IMR-90 (cell line): ENCODE measurements around the gene IGSF3. TPM values are rescaled to one million over a fixed set of nuclear protein-coding genes. Genes with fewer than 3 reads are reported as not detected.

ENCODE experiments used
- ATAC-seq: fragments of 200-7000 bp; cut with Tn5 transposase; 2 replicates; pipeline ENCODE4 v1.9.1; 2020; ENCODE audit warnings: low read depth, mild to moderate bottlenecking, moderate library complexity
- BruUV-seq: library from RNA; stranded (reverse); fragments of 400-500 nt; replicated peaks from 2 replicates; lab custom pipeline; 2021; lab: Mats Ljungman, UMichigan
- CTCF ChIA-PET: fragments of 300-600 bp; formaldehyde crosslinking; extraction: SDS; loops from one replicate; lab custom pipeline; 2021; ENCODE audit warnings: antibody characterized with exemption; lab: Yijun Ruan, JAX
- POLR2A ChIA-PET: fragments of 300-600 bp; sonication (Branson Sonifier 250); formaldehyde crosslinking; loops from one replicate; lab custom pipeline; 2022; ENCODE audit warnings: antibody characterized with exemption; ENCODE audit not compliant: unreplicated experiment; lab: Charles Lee
- DNase-seq: peaks from one replicate; pipeline ENCODE4 v3.0.0; 2013
- H2AFZ ChIP-seq: replicated peaks from 2 replicates; pipeline ENCODE3; 2013; ENCODE audit warnings: low read length, mild to moderate bottlenecking; ENCODE audit not compliant: poor library complexity
- H2AK5ac ChIP-seq: 2 replicates; pipeline ENCODE4 v1.6.1; 2013; ENCODE audit warnings: low read depth, low read length, inconsistent platforms
- H2AK9ac ChIP-seq: replicated peaks from 2 replicates; pipeline ENCODE3; 2013; ENCODE audit warnings: mild to moderate bottlenecking, low read depth, low read length, moderate library complexity; ENCODE audit not compliant: poor library complexity
- H2BK120ac ChIP-seq: 2 replicates; pipeline ENCODE4 v1.6.1; 2013; ENCODE audit warnings: low read depth, low read length, inconsistent platforms
- H2BK15ac ChIP-seq: 3 replicates; pipeline ENCODE4 v1.6.1; 2013; ENCODE audit warnings: low read depth, low read length, inconsistent platforms
- H2BK20ac ChIP-seq: 2 replicates; pipeline ENCODE4 v1.6.1; 2013; ENCODE audit warnings: low read depth, mild to moderate bottlenecking, inconsistent platforms, low read length, moderate library complexity
- H2BK5ac ChIP-seq: 2 replicates; pipeline ENCODE4 v1.6.1; 2013; ENCODE audit warnings: mild to moderate bottlenecking, low read depth, low read length, inconsistent platforms; ENCODE audit not compliant: poor library complexity, severe bottlenecking
- H3K14ac ChIP-seq: replicated peaks from 2 replicates; pipeline ENCODE4 v1.6.1; 2013; ENCODE audit warnings: low read depth, low read length, inconsistent platforms
- H3K18ac ChIP-seq: 2 replicates; pipeline ENCODE4 v1.6.1; 2013; ENCODE audit warnings: low read depth, low read length, control low read depth
- H3K23ac ChIP-seq: 2 replicates; pipeline ENCODE4 v1.6.1; 2013; ENCODE audit warnings: low read depth, low read length, inconsistent platforms
- H3K27ac ChIP-seq: 2 replicates; pipeline ENCODE4 v1.5.1; 2013; ENCODE audit warnings: mild to moderate bottlenecking, control low read depth, low read length; ENCODE audit not compliant: insufficient read depth
- H3K27me3 ChIP-seq: 2 replicates; pipeline ENCODE4 v1.6.1; 2013; ENCODE audit warnings: low read length; ENCODE audit not compliant: control insufficient read depth, insufficient read depth
- H3K36me3 ChIP-seq: 2 replicates; pipeline ENCODE4 v1.6.1; 2013; ENCODE audit warnings: low read length, mixed read lengths; ENCODE audit not compliant: control insufficient read depth, insufficient read depth
- H3K4ac ChIP-seq: 2 replicates; pipeline ENCODE4 v1.6.1; 2013; ENCODE audit warnings: low read depth, low read length, inconsistent platforms
- H3K4me1 ChIP-seq: 2 replicates; pipeline ENCODE4 v1.6.1; 2013; ENCODE audit warnings: low read length, mixed read lengths; ENCODE audit not compliant: control insufficient read depth, insufficient read depth
- H3K4me2 ChIP-seq: 2 replicates; pipeline ENCODE4 v1.6.1; 2013; ENCODE audit warnings: low read depth, mild to moderate bottlenecking, control low read depth, low read length, moderate library complexity
- H3K4me3 ChIP-seq: 2 replicates; pipeline ENCODE4 v1.5.1; 2013; ENCODE audit warnings: low read depth, mild to moderate bottlenecking, control low read depth, low read length, moderate library complexity; ENCODE audit not compliant: insufficient read depth
- H3K56ac ChIP-seq: 2 replicates; pipeline ENCODE4 v1.6.1; 2013; ENCODE audit warnings: low read length, inconsistent platforms; ENCODE audit not compliant: insufficient read depth; ENCODE audit errors: extremely low read depth
- H3K79me1 ChIP-seq, 2 experiments: 2 replicates each; pipeline ENCODE4 v1.6.1; 2013; ENCODE audit warnings: low read length in 2 of 2, inconsistent platforms in 1 of 2, low read depth in 1 of 2
- H3K9ac ChIP-seq: 2 replicates; pipeline ENCODE4 v1.6.1; 2013; ENCODE audit warnings: low read depth, low read length, control low read depth
- H3K9me1 ChIP-seq: 2 replicates; pipeline ENCODE4 v1.6.1; 2013; ENCODE audit warnings: low read length, inconsistent platforms; ENCODE audit not compliant: insufficient read depth
- H3K9me3 ChIP-seq: 2 replicates; pipeline ENCODE4 v1.6.1; 2013; ENCODE audit warnings: low read length; ENCODE audit not compliant: control insufficient read depth, insufficient read depth
- H4K20me1 ChIP-seq: 2 replicates; pipeline ENCODE4 v1.6.1; 2013; ENCODE audit warnings: low read length, inconsistent platforms; ENCODE audit not compliant: insufficient read depth
- H4K5ac ChIP-seq: 2 replicates; pipeline ENCODE4 v1.6.1; 2013; ENCODE audit warnings: mild to moderate bottlenecking, low read depth, low read length, control low read depth
- H4K8ac ChIP-seq, 2 experiments: 2 replicates each; pipeline ENCODE4 v1.6.1; 2013; ENCODE audit warnings: low read depth in 2 of 2, low read length in 2 of 2, control low read depth in 1 of 2, inconsistent platforms in 1 of 2
- H4K91ac ChIP-seq: 2 replicates; pipeline ENCODE4 v1.6.1; 2013; ENCODE audit warnings: low read depth, low read length, inconsistent platforms; ENCODE audit not compliant: insufficient read depth
- BHLHE40 ChIP-seq: fragments of 150-350 bp; IDR thresholded peaks from 2 replicates; pipeline ENCODE4 v1.6.1; 2016; ENCODE audit warnings: mild to moderate bottlenecking, low read depth, low read length
- CEBPB ChIP-seq: IDR thresholded peaks from 2 replicates; pipeline ENCODE4 v1.6.1; 2012; ENCODE audit warnings: low read depth, low read length, improper control_type of control experiment
- CHD1 ChIP-seq: IDR thresholded peaks from 2 replicates; pipeline ENCODE4 v1.6.1; 2012; ENCODE audit warnings: low read depth, low read length, improper control_type of control experiment
- CTCF ChIP-seq: conservative IDR thresholded peaks from 2 replicates; pipeline ENCODE4 v1.5.1; 2012; ENCODE audit warnings: mild to moderate bottlenecking, low read depth, low read length, improper control_type of control experiment
- FOS ChIP-seq: fragments of 150-350 bp; IDR thresholded peaks from 2 replicates; pipeline ENCODE4 v1.6.1; 2016; ENCODE audit warnings: low read depth, low read length
- MAFK ChIP-seq: IDR thresholded peaks from 2 replicates; pipeline ENCODE4 v1.6.1; 2012; ENCODE audit warnings: low read depth, low read length, improper control_type of control experiment
- MAZ ChIP-seq: IDR thresholded peaks from 2 replicates; pipeline ENCODE4 v1.6.1; 2012; ENCODE audit warnings: low read depth, mild to moderate bottlenecking, low read length, improper control_type of control experiment, moderate library complexity, borderline replicate concordance
- MXI1 ChIP-seq: IDR thresholded peaks from 2 replicates; pipeline ENCODE4 v1.6.1; 2012; ENCODE audit warnings: low read depth, mild to moderate bottlenecking, low read length, moderate library complexity, borderline replicate concordance
- NFE2L2 ChIP-seq: fragments of 150-350 bp; IDR thresholded peaks from 2 replicates; pipeline ENCODE4 v1.6.1; 2016; ENCODE audit warnings: low read depth, mild to moderate bottlenecking, low read length
- POLR2A ChIP-seq: IDR thresholded peaks from 2 replicates; pipeline ENCODE4 v1.6.1; 2012; ENCODE audit warnings: mild to moderate bottlenecking, low read depth, low read length
- RAD21 ChIP-seq: IDR thresholded peaks from 2 replicates; pipeline ENCODE4 v1.6.1; 2012; ENCODE audit warnings: low read length, improper control_type of control experiment
- RCOR1 ChIP-seq: IDR thresholded peaks from 2 replicates; pipeline ENCODE4 v1.6.1; 2012; ENCODE audit warnings: mild to moderate bottlenecking, low read length, improper control_type of control experiment; ENCODE audit not compliant: insufficient replicate concordance
- RFX5 ChIP-seq: IDR thresholded peaks from 2 replicates; pipeline ENCODE4 v1.8.0; 2012; ENCODE audit warnings: low read depth, mild to moderate bottlenecking, low read length, moderate library complexity
- SMC3 ChIP-seq: fragments of 150-350 bp; IDR thresholded peaks from 2 replicates; pipeline ENCODE4 v1.6.1; 2016; ENCODE audit warnings: low read depth, mild to moderate bottlenecking, antibody characterized with exemption, low read length, moderate library complexity
- WGBS, 2 experiments: methylation state at CpG; one replicate each; pipeline versions ENCODE4 v1.1.5 to v1.1.7; 2013; ENCODE audit warnings: missing lambda C conversion rate in 2 of 2; ENCODE audit not compliant: insufficient read length in 1 of 2; ENCODE audit errors: extremely low coverage in 2 of 2; 5-methylcytosine and 5-hydroxymethylcytosine counted together
- dilution Hi-C: fragments of 300-500 bp; cut with HindIII; formaldehyde crosslinking; loops from one replicate; pipeline ENCODE4 v1.14.3; 2018; ENCODE audit warnings: low sequenced_read_pairs; ENCODE audit not compliant: unreplicated experiment
- in situ Hi-C: fragments of 300-500 bp; cut with MboI; formaldehyde crosslinking; loops from 3 replicates; pipeline ENCODE4 v1.14.3; 2019; ENCODE audit warnings: low sequenced_read_pairs, inconsistent platforms, mixed read lengths
- intact Hi-C: fragments of 100-400 bp; cut with micrococcal nuclease; formaldehyde crosslinking; loops from 2 replicates; pipeline ENCODE4 v1.10.0; 2022
- polyA plus RNA-seq, 3 experiments: library from polyadenylated mRNA; depleted of rRNA; stranded (reverse); fragments of >200 nt; gene quantifications; 2 replicates each; pipeline ENCODE4 v1.2.3, GENCODE V29; 2012; ENCODE audit warnings: low replicate concordance in 1 of 3
- total RNA-seq: library from RNA; depleted of rRNA; stranded (reverse); fragments of >200 nt; gene quantifications from 2 replicates; pipeline ENCODE4 v1.2.3, GENCODE V29; 2012
- TF ChIP-seq, protein P1 (sequence below): fragments of 150-350 bp; IDR thresholded peaks from 2 replicates; pipeline ENCODE4 v1.6.1; 2016; ENCODE audit warnings: low read depth, mild to moderate bottlenecking, low read length, moderate library complexity, borderline replicate concordance
- TF ChIP-seq, protein P2 (sequence below): fragments of 150-350 bp; IDR thresholded peaks from 2 replicates; pipeline ENCODE4 v1.6.1; 2017; ENCODE audit warnings: mild to moderate bottlenecking, antibody characterized with exemption, low read length, low read depth

IGSF3 gene
- total and polyA plus RNA-seq, 2 of the 4 experiments (the other 2 are of a cell fraction): under 0.01 to 0.02 TPM

GRCh38 chr1:116678732-116679090 is 11.2 kb upstream of the IGSF3 start:
- Histone ChIP-seq H3K4ac (no peak overlapping the region), H3K27ac (no peak overlapping the region), H3K56ac (no peak overlapping the region), H3K9me3 (no peaks in the 10 kb centered on the region), H4K91ac (no peak overlapping the region), H2BK20ac (no peak overlapping the region), H2AK9ac (no peak overlapping the region), H3K14ac (no peak overlapping the region), H4K20me1 (no peaks in the 10 kb centered on the region), H4K8ac (no peak overlapping the region), H3K23ac (no peak overlapping the region), H3K9me1 (no peaks in the 10 kb centered on the region), H3K4me3 (no peak overlapping the region), H3K36me3 (no peaks in the 10 kb centered on the region), H2AK5ac (no peak overlapping the region), H3K79me1 (no peaks in the 10 kb centered on the region), H3K18ac (no peak overlapping the region), H2BK5ac (no peak overlapping the region), H3K27me3 (peaks cover 2% of the 10 kb centered on the region; the same call in 1 of the 2 replicates), H2BK120ac (no peak overlapping the region), H3K4me1 (no peaks in the 10 kb centered on the region), H3K9ac (no peak overlapping the region), H2AFZ (no peak overlapping the region), H2BK15ac (no peak overlapping the region), H4K5ac (no peak overlapping the region), H3K4me2 (no peak overlapping the region)
- DNase-seq: no peak
- ATAC-seq: no peak
- dilution Hi-C loops (no loop called here), intact Hi-C loops (no loop called here), in situ Hi-C loops (no loop called here)
- WGBS, 2 experiments: no CpG with 5 or more reads among the region's 2 CpGs
- TF ChIP-seq CTCF (no peak), BHLHE40 (no peak), RAD21 (no peak), RFX5 (no peak), MAZ (no peak), MXI1 (no peak), CEBPB (no peak), SMC3 (no peak), RCOR1 (no peak), FOS (no peak), CHD1 (no peak), POLR2A (no peak), NFE2L2 (no peak), MAFK (no peak)
- TF ChIP-seq, protein P1, sequence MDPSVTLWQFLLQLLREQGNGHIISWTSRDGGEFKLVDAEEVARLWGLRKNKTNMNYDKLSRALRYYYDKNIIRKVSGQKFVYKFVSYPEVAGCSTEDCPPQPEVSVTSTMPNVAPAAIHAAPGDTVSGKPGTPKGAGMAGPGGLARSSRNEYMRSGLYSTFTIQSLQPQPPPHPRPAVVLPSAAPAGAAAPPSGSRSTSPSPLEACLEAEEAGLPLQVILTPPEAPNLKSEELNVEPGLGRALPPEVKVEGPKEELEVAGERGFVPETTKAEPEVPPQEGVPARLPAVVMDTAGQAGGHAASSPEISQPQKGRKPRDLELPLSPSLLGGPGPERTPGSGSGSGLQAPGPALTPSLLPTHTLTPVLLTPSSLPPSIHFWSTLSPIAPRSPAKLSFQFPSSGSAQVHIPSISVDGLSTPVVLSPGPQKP: no peak
- TF ChIP-seq, protein P2, sequence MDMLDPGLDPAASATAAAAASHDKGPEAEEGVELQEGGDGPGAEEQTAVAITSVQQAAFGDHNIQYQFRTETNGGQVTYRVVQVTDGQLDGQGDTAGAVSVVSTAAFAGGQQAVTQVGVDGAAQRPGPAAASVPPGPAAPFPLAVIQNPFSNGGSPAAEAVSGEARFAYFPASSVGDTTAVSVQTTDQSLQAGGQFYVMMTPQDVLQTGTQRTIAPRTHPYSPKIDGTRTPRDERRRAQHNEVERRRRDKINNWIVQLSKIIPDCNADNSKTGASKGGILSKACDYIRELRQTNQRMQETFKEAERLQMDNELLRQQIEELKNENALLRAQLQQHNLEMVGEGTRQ: no peak
- ChIA-PET CTCF (interaction anchor here (0.8 kb wide), 1 partner anchor 46 kb away, joined by 3 read pairs; no protein-coding TSS in a partner anchor), POLR2A (no interaction called here)
- BruUV-seq: no TSS peak
